ENCODE data around the gene TSPO.
A peak's percentile ranks its signal among the peaks of the same experiment; 100 is the strongest.

TSPO gene

DNA sequence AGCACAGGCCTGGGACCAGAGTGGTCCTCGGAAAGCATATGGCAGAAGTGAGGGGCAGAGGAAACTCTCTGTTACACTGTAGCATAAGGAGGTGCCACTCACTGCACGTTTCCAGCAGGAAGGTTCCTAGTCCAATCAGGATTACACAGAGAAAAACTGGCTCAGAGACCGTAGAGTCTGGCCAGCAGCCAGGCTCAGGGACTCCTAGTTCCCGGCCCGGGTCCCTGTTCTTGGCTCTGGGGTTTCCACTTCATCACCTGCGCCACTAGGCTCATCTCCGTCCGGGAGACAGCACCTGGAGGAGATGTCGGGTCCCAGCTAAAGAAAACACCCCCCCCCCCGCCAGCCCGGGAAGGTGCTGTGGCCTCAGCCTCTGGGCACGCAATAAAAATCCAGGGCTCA lies 34.5 kb downstream of the TSPO start:
- peak overlapping the region; percentile 84 for H3K4me3 Mint-ChIP-seq
- DNase-seq (ENCODE audit: low spot score): no peak
- H3K27ac Mint-ChIP-seq: no peak overlapping the region
- H3K27me3 Mint-ChIP-seq (ENCODE audit: low read depth): peaks cover 3% of the 10 kb centered on the region
- peaks cover 7% of the 10 kb centered on the region for H3K36me3 Mint-ChIP-seq (ENCODE audit: low read depth)
- peaks cover 20% of the 10 kb centered on the region for H3K4me1 Mint-ChIP-seq (ENCODE audit: low read depth)
- peaks cover 6% of the 10 kb centered on the region for H3K9me3 Mint-ChIP-seq

DNA sequence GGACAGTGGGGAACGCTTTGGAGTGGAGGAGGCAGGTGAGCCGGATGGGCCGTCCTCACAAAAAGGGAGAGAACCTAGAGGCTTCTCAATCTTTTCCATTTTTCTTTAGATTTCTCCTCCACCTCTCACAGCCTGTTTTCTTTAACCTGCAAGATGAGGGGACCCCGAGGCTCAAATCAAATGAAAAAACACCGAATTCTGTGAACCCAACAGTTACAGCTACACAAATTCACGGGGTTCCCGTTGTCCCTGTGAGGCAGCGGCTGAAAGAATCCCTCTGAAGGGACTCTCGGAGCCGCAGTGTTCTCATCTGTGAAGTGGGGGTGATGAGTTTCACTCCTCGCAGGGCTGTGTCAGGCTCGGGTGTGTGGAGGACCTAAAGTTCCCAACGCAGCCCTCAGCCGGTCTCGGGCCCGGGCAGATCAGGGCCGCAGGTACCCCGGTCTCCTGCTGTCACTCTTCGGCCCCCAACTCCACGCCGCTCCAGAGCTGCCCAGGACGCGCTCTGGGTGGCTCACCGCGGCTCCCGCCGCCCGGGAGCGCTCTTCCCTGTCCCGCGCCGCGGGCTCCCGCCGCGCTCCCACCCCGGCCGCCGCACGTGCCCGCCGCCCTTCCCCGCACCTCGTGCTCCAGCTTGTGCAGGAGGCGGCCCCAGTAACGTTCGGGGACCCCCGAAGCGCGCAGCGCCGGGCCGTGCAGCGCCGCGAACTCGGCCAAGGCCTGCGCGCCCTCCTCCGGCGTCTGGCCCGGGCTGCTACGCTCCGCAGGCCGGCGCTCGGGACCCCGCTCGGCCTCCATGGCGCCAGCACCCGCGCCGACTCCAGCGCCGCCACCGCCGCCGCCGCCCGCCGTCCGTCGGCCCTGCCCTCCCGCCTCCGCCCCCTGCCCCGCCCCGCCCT lies 35.2 kb downstream of the TSPO start, which contains the start of gene TTLL12:
TSS of gene TTLL12 (minus strand) at position 863 of the 899 bp plus-strand sequence. CDS start at position 798, 65 bp downstream.
- peak within 1 kb of the TSS; percentile 95 for H3K27ac Mint-ChIP-seq
- peaks cover 9% of the 10 kb centered on the region for H3K36me3 Mint-ChIP-seq (ENCODE audit: low read depth)
- peaks cover 20% of the 10 kb centered on the region for H3K4me1 Mint-ChIP-seq (ENCODE audit: low read depth)
- H3K4me3 Mint-ChIP-seq: peak within 1 kb of the TSS; percentile 86
- H3K9me3 Mint-ChIP-seq: peaks cover 13% of the 10 kb centered on the region
- peak; percentile 60 for DNase-seq (ENCODE audit: low spot score)
- peaks cover 7% of the 10 kb centered on the region for H3K27me3 Mint-ChIP-seq (ENCODE audit: low read depth)

DNA sequence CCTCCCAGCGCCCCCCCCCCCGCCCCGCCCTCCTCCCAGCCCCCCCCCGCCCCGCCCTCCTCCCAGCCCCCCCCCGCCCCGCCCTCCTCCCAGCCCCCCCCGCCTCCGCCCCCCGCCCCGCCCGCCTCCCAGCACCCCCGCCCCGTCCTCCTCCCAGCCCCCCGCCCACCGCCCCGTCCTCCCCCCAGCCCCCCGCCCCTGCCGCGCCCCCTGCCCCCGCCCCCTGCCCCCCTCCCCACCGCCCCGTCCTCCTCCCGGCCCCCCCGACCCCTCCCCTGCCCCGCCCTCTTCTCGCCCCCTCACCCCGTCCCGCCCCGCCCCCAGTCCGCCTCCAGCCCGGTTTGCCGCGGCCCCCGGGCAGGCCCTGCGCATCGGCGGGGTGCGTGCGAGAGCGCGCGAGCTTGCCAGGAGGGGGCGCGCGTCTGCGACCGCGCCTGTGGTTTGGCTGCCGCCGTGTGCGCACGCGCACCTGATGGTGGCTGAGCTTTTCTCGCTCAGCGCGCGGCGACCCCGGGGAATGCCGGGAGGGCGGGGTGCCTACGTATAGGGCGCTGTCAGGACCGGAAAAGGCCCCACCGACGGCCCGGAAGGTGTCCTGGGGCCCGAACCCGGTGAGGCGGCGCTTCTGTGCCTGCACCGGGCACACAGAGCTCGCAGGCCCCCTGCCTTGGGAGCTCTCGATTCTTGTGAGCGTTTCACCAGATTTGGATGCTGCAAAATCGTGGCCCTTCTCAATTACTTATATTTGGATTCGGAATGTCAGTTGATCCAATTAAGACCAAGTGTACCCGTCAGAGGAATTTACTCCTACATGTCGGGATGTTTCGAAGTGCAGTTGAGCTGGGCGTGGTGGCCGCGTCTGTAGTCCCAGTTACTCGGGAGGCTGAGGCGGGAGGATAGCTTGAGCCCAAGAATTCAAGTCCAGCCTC lies 36.1 kb downstream of the TSPO start:
- DNase-seq (ENCODE audit: low spot score): peak; percentile 98
- Mint-ChIP-seq H3K4me1 (ENCODE audit: low read depth) (peaks cover 18% of the 10 kb centered on the region), H3K9me3 (peaks cover 18% of the 10 kb centered on the region), H3K4me3 (peak overlapping the region; percentile 86), H3K27ac (peak overlapping the region; percentile 95), H3K27me3 (ENCODE audit: low read depth) (peaks cover 11% of the 10 kb centered on the region), H3K36me3 (ENCODE audit: low read depth) (peaks cover 7% of the 10 kb centered on the region)

DNA sequence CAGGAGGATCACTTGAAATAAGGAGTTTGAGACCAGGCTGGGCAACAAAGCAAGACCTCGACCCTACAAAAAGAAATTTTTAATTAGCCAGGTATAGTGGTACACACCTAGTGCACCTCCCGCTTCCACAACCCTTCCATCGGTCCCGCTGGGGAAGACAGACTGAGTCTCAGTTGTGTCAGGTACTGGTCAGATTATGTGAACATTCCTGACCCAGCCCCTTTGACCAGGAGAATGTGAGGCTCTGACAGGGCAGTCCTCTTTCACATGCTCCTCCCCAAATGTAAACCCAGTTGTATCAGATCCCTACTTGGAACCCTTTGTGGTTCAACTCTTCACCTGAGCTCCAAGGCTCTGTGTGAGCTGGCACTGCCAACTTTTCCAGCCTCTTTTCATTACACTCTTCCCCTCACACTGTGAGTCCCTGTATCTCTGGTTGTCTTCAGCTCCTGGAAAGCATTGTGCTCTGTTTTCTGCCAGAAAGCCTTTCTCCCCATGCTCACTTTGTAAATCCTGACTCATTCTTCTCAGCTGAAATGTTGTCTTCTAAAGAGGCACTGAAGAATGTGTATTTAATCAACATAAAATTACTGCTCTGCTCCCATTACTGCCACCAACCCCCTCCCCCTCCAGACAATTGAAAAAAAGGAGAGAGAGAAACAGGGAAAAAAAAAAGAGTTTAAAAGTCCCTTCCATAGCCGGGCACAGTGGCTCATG lies 37.6 kb downstream of the TSPO start:
- H3K4me3 Mint-ChIP-seq: peak overlapping the region; percentile 62
- H3K9me3 Mint-ChIP-seq: peaks cover 18% of the 10 kb centered on the region
- peak overlapping the region; percentile 82 for H3K27ac Mint-ChIP-seq
- peaks cover 7% of the 10 kb centered on the region for H3K36me3 Mint-ChIP-seq (ENCODE audit: low read depth)
- peaks cover 14% of the 10 kb centered on the region for H3K27me3 Mint-ChIP-seq (ENCODE audit: low read depth)
- H3K4me1 Mint-ChIP-seq (ENCODE audit: low read depth): peaks cover 17% of the 10 kb centered on the region
- no peak for DNase-seq (ENCODE audit: low spot score)

DNA sequence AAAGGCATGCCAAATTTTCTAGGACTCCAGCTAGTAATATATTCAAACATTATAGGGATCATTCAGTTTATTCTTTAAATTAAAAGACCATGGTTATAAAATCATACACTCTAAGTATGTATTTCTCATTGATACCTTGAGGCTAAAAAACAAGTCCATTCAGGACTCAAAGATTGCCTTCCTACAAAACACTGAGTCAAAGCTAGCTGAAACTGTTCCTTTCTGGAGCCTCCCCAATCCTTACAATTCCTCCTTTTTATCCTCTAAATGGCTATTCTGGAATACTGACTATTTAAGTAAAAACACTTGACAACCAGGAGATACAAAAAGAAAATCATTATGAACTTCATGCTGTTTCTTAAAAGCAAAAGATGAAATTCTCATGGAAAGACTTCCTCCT lies 40.5 kb downstream of the TSPO start:
- Mint-ChIP-seq H3K4me3 (no peak overlapping the region), H3K27me3 (ENCODE audit: low read depth) (peaks cover 24% of the 10 kb centered on the region), H3K36me3 (ENCODE audit: low read depth) (peaks cover 5% of the 10 kb centered on the region), H3K9me3 (peaks cover 18% of the 10 kb centered on the region), H3K4me1 (ENCODE audit: low read depth) (peaks cover 6% of the 10 kb centered on the region), H3K27ac (no peak overlapping the region)
- DNase-seq (ENCODE audit: low spot score): no peak

- H3K9me3 Mint-ChIP-seq: no peaks in the 10 kb centered on the region
- no peaks in the 10 kb centered on the region for H3K4me1 Mint-ChIP-seq (ENCODE audit: low read depth)
- DNase-seq (ENCODE audit: low spot score): no peak
- H3K27ac Mint-ChIP-seq: no peak overlapping the region
- no peak overlapping the region for H3K4me3 Mint-ChIP-seq
- H3K27me3 Mint-ChIP-seq (ENCODE audit: low read depth): peaks cover 13% of the 10 kb centered on the region
- H3K36me3 Mint-ChIP-seq (ENCODE audit: low read depth): no peaks in the 10 kb centered on the region
Observed at GRCh38 chr22:43197271-43197941, 46.0 kb downstream of the TSPO start.

DNA sequence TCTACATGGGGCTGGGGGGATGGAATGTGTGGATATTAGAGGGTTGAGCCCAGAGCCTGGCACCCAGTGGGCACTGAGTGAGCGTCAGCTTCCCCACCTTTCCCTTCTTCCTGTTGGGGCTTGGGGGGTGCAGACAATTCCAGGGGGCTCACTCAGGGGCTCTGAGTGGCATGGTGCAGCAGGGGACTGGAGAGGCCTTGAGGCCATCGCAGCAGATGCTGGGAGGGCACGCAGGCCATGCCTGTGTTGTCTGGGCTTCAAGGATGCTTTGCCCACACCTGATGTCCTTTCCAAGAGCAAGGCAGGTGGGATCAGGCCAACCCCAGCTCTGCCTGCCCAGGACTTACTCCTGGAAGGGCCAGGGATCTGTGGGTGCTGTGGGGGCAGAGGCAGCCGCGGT lies 46.8 kb downstream of the TSPO start:
- no peak for DNase-seq (ENCODE audit: low spot score)
- H3K27ac Mint-ChIP-seq: no peak overlapping the region
- H3K27me3 Mint-ChIP-seq (ENCODE audit: low read depth): peaks cover 13% of the 10 kb centered on the region

GRCh38 chr22:43198936-43199335 lies 47.6 kb downstream of the TSPO start:
- Mint-ChIP-seq H3K27ac (no peak overlapping the region), H3K9me3 (no peaks in the 10 kb centered on the region), H3K27me3 (ENCODE audit: low read depth) (peaks cover 10% of the 10 kb centered on the region), H3K36me3 (ENCODE audit: low read depth) (no peaks in the 10 kb centered on the region), H3K4me3 (no peak overlapping the region), H3K4me1 (ENCODE audit: low read depth) (no peaks in the 10 kb centered on the region)
- DNase-seq (ENCODE audit: low spot score): no peak

More for the DNA sequence above, 46.8 kb downstream of the TSPO start:
- Mint-ChIP-seq H3K4me3 (no peak overlapping the region), H3K4me1 (ENCODE audit: low read depth) (no peaks in the 10 kb centered on the region), H3K36me3 (ENCODE audit: low read depth) (no peaks in the 10 kb centered on the region), H3K9me3 (no peaks in the 10 kb centered on the region)

- Mint-ChIP-seq H3K4me3 (no peak overlapping the region), H3K36me3 (ENCODE audit: low read depth) (no peaks in the 10 kb centered on the region), H3K9me3 (no peaks in the 10 kb centered on the region), H3K27me3 (ENCODE audit: low read depth) (peaks cover 5% of the 10 kb centered on the region), H3K27ac (no peak overlapping the region), H3K4me1 (ENCODE audit: low read depth) (no peaks in the 10 kb centered on the region)
- no peak for DNase-seq (ENCODE audit: low spot score)
Observed at GRCh38 chr22:43199541-43199940, 48.2 kb downstream of the TSPO start.

GRCh38 chr22:43200031-43200430 lies 48.7 kb downstream of the TSPO start:
- Mint-ChIP-seq H3K27ac (no peak overlapping the region), H3K27me3 (ENCODE audit: low read depth) (no peaks in the 10 kb centered on the region), H3K4me1 (ENCODE audit: low read depth) (no peaks in the 10 kb centered on the region), H3K9me3 (no peaks in the 10 kb centered on the region), H3K4me3 (no peak overlapping the region), H3K36me3 (ENCODE audit: low read depth) (no peaks in the 10 kb centered on the region)
- no peak for DNase-seq (ENCODE audit: low spot score)

DNA sequence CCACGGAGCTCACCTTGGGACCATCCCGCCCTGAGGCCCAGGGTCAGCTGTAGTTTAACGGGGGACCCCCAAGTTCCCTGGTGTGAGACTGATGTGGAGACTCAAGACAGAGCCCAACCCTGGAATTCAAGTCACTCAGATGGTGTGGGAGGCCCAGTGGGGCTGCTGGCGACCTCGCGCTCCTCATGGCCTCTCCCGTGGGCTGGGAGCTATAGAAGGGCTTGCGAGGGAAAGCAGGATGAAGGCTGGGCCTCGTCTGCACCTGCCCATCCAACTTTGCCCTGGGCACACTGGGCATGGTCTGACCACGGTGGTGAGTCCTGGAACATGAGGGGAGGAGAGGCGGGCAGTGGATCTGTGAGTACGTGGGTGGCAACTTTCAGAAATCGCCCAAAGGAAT lies 49.2 kb downstream of the TSPO start:
- H3K9me3 Mint-ChIP-seq: no peaks in the 10 kb centered on the region
- no peak overlapping the region for H3K4me3 Mint-ChIP-seq
- no peaks in the 10 kb centered on the region for H3K4me1 Mint-ChIP-seq (ENCODE audit: low read depth)
- no peaks in the 10 kb centered on the region for H3K27me3 Mint-ChIP-seq (ENCODE audit: low read depth)
- DNase-seq (ENCODE audit: low spot score): no peak
- no peaks in the 10 kb centered on the region for H3K36me3 Mint-ChIP-seq (ENCODE audit: low read depth)
- H3K27ac Mint-ChIP-seq: peak overlapping the region; percentile 74

DNA sequence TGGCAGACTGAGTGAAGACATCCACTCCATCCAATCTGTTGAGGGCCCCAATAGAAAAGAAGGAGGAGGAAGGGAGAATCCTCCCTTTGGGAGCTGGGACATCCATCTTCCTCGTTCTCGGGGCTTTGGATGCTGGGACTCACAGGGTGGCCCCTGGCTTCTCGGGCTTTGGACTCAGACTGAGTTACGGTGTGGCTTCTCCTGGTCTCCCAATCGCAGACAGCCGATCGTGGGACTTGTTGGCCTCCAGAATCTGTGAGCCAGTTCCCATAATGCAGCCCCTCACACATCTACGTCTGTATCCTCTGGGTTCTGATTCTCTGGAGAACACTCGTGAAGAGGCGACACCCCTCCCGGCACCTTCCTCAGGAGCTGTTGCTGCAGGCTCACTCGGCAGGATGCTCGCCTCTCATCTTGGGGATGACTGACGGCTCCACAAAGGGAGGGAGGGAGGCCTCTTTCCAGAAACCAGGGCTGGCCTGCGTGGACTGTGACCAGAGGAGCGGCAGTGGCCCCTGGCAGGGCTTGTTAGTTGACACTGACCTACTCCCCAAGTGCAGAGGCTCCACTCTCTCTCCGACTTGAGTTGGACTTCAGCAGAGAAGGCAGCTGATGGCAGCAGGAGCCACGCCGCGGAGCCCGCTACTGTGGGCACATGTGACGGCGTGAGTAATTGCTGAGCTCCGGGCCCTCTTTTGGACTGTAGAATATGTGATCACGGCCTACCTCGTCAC lies 50.3 kb downstream of the TSPO start:
- no peaks in the 10 kb centered on the region for H3K4me1 Mint-ChIP-seq (ENCODE audit: low read depth)
- no peak overlapping the region for H3K27ac Mint-ChIP-seq
- DNase-seq (ENCODE audit: low spot score): no peak
- no peak overlapping the region for H3K4me3 Mint-ChIP-seq
- no peaks in the 10 kb centered on the region for H3K9me3 Mint-ChIP-seq
- no peaks in the 10 kb centered on the region for H3K27me3 Mint-ChIP-seq (ENCODE audit: low read depth)
- H3K36me3 Mint-ChIP-seq (ENCODE audit: low read depth): no peaks in the 10 kb centered on the region

All from T-helper 2 cell treated with Interferon-gamma antibody and Interleukin-4, amounts not matched to agents 5 μg/mL and 100 μg/mL, for 36 hours (primary cell).